ENCODE measurements around the gene TWNK. TPM values are rescaled to one million over a fixed set of nuclear protein-coding genes. Genes with fewer than 3 reads are reported as not detected.

Gene TWNK
- total RNA-seq, 1 donor from 2014 or later: 14.7 TPM

DNA sequence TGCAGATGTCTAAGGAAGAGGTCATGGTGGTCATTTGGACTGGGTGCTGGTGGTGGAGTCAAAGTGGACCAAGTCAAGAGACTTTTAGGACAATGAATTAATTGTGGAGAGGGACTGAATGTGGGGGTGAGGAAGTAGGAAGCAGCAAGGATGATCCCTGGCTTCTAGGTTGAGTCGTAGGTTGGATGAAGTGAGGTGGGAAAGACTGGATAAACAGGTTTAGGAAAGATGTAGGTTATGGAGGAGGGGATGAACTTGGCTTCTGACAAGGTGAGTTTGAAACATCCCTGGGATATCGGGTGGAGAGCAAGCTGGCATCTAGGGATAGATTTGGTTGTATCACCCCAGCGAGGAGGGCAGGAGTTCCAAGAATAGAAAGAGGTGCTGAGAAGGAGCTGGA lies 10.4 kb upstream of the TWNK start:
- FAIRE-seq (no peak), DNase-seq (ENCODE audit: low read depth) (no peak)
- Histone ChIP-seq H3K4me3 (ENCODE audit: low read depth, low read length) (no peak overlapping the region), H3K27me3 (ENCODE audit: control insufficient read depth, insufficient read depth, low read length) (no peaks in the 10 kb centered on the region), H3K36me3 (ENCODE audit: control insufficient read depth, insufficient read depth, low read length) (peaks cover 1% of the 10 kb centered on the region)
- TF ChIP-seq, protein P1, sequence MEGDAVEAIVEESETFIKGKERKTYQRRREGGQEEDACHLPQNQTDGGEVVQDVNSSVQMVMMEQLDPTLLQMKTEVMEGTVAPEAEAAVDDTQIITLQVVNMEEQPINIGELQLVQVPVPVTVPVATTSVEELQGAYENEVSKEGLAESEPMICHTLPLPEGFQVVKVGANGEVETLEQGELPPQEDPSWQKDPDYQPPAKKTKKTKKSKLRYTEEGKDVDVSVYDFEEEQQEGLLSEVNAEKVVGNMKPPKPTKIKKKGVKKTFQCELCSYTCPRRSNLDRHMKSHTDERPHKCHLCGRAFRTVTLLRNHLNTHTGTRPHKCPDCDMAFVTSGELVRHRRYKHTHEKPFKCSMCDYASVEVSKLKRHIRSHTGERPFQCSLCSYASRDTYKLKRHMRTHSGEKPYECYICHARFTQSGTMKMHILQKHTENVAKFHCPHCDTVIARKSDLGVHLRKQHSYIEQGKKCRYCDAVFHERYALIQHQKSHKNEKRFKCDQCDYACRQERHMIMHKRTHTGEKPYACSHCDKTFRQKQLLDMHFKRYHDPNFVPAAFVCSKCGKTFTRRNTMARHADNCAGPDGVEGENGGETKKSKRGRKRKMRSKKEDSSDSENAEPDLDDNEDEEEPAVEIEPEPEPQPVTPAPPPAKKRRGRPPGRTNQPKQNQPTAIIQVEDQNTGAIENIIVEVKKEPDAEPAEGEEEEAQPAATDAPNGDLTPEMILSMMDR (IDR thresholded peaks at IDR 0.05; ENCODE audit: insufficient read depth, low read length, severe bottlenecking): no peak

DNA sequence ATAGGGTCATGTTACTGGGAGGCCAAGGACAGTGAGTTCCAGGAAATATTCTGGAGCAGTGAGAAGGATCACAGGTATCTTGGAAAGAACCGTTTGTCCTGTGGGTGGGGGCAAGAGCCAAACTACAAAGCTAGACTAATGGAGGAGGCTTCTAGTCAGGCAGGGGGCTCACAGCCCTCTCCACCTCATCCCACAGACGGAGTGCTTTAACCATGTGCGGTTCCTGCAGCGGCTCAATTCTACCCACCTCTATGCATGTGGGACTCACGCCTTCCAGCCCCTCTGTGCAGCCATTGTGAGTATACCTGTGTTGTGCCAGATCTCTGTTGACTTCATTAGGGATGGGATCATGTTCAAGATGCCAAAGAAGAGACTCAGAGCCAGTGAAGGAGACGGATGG lies 9.9 kb upstream of the TWNK start:
- Histone ChIP-seq H3K27me3 (ENCODE audit: control insufficient read depth, insufficient read depth, low read length) (no peaks in the 10 kb centered on the region), H3K36me3 (ENCODE audit: control insufficient read depth, insufficient read depth, low read length) (peaks cover 1% of the 10 kb centered on the region), H3K4me3 (ENCODE audit: low read depth, low read length) (no peak overlapping the region)
- FAIRE-seq: no peak
- TF ChIP-seq, protein P1 (IDR thresholded peaks at IDR 0.05; ENCODE audit: insufficient read depth, low read length, severe bottlenecking): no peak
- DNase-seq (ENCODE audit: low read depth): no peak

DNA sequence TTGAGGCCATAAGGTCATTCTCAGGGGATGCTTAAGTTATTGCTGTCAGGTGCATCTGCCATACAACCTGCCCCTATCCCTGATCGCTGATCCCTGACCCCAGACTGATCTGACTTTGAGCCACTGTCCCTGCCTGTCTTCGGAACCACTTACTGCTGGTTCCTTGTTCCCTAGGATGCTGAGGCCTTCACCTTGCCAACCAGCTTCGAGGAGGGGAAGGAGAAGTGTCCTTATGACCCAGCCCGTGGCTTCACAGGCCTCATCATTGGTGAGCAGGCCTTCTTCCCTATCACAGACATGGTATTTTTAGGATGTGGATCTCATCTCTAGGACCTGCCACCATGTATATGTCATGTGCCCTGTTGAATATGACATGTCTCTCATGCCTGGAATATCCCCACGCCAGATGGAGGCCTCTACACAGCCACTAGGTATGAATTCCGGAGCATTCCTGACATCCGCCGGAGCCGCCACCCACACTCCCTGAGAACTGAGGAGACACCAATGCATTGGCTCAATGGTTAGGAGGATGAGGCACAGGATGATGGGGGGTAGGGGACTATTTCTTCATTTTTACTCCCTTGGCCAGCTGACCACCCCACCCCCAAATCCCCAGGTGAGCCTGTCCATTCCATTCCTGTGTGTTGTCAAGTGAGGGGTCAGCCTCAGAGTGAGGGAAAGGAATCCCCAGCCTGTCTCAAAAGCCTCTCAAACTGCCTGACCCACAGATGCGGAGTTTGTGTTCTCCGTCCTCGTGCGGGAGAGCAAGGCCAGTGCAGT lies 9.0 kb upstream of the TWNK start:
- no peak for DNase-seq (ENCODE audit: low read depth)
- H3K27me3 ChIP-seq (ENCODE audit: control insufficient read depth, insufficient read depth, low read length): no peaks in the 10 kb centered on the region
- TF ChIP-seq, protein P1 (IDR thresholded peaks at IDR 0.05; ENCODE audit: insufficient read depth, low read length, severe bottlenecking): no peak
- H3K4me3 ChIP-seq (ENCODE audit: low read depth, low read length): no peak overlapping the region
- FAIRE-seq: no peak
- peaks cover 6% of the 10 kb centered on the region for H3K36me3 ChIP-seq (ENCODE audit: control insufficient read depth, insufficient read depth, low read length)

DNA sequence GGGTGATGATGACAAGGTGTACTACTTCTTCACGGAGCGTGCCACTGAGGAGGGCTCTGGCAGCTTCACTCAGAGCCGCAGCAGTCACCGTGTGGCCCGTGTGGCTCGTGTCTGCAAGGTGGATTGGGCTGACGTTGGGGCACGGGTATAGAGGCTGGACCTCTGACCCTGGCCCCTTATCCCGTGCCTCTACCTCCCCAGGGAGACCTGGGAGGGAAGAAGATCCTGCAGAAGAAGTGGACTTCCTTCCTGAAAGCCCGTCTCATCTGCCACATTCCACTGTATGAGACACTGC lies 8.5 kb upstream of the TWNK start:
- H3K36me3 ChIP-seq (ENCODE audit: control insufficient read depth, insufficient read depth, low read length): peaks cover 6% of the 10 kb centered on the region
- TF ChIP-seq, protein P1 (IDR thresholded peaks at IDR 0.05; ENCODE audit: insufficient read depth, low read length, severe bottlenecking): no peak

DNA sequence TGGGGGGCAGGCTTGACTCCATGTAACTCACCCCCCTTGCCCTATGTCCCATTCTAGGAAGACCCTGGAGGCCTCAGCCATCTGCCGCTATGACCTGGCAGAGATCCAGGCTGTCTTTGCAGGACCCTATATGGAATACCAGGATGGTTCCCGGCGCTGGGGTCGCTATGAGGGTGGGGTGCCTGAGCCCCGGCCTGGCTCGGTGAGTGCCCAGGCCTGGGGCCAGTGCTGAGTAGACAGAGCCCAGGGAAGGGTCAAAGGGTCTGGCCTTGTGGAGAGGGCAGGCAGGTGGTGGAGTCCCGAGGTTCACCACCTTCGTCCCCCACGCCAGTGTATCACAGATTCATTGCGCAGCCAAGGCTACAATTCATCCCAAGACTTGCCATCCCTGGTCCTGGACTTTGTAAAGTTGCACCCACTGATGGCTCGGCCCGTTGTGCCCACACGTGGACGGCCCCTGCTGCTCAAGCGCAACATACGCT lies 7.5 kb upstream of the TWNK start:
- Histone ChIP-seq H3K27me3 (ENCODE audit: control insufficient read depth, insufficient read depth, low read length) (no peaks in the 10 kb centered on the region), H3K4me3 (ENCODE audit: low read depth, low read length) (no peak overlapping the region), H3K36me3 (ENCODE audit: control insufficient read depth, insufficient read depth, low read length) (peaks cover 8% of the 10 kb centered on the region)
- TF ChIP-seq, protein P1 (IDR thresholded peaks at IDR 0.05; ENCODE audit: insufficient read depth, low read length, severe bottlenecking): no peak
- FAIRE-seq (no peak), DNase-seq (ENCODE audit: low read depth) (no peak)

More for the DNA sequence above, 8.5 kb upstream of the TWNK start:
- FAIRE-seq (no peak), DNase-seq (ENCODE audit: low read depth) (no peak)
- Histone ChIP-seq H3K4me3 (ENCODE audit: low read depth, low read length) (no peak overlapping the region), H3K27me3 (ENCODE audit: control insufficient read depth, insufficient read depth, low read length) (no peaks in the 10 kb centered on the region)

DNA sequence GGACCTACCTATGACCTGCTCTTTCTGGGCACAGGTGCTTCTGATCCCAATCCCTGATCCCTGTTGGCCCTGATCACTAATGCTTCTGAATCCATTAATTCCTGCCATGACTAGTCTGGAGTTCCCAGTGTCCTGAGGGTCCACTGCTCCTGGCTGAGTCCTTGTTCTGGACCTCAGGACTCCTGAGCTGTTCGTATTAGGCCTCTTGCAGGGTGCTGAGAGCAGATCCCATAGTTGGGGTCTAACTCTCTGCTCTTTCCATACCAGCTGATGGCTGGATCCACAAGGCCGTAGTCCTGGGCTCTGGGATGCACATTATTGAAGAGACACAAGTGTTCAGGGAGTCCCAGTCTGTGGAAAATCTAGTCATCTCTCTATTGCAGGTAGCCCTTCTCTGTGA lies 7.0 kb upstream of the TWNK start:
- H3K36me3 ChIP-seq (ENCODE audit: control insufficient read depth, insufficient read depth, low read length): peaks cover 8% of the 10 kb centered on the region
- H3K4me3 ChIP-seq (ENCODE audit: low read depth, low read length): no peak overlapping the region
- TF ChIP-seq, protein P1 (IDR thresholded peaks at IDR 0.05; ENCODE audit: insufficient read depth, low read length, severe bottlenecking): no peak
- H3K27me3 ChIP-seq (ENCODE audit: control insufficient read depth, insufficient read depth, low read length): no peaks in the 10 kb centered on the region
- FAIRE-seq (no peak), DNase-seq (ENCODE audit: low read depth) (no peak)
